SK-N-SH treated with all-trans-retinoic acid at 6 μM for 48 hours (cell line): ENCODE measurements around the gene KRTAP13-2.
A peak's percentile ranks its signal among the peaks of the same experiment; 100 is the strongest.

ENCODE experiments used
- ATAC-seq: fragments of 200-7000 bp; cut with Tn5 transposase; 3 replicates; pipeline ENCODE4 v1.9.1; 2020; ENCODE audit warnings: mild to moderate bottlenecking, moderate library complexity
- BACH2 ChIP-seq: fragments of 250-450 bp; sonication (Bioruptor Pico); IDR thresholded peaks from 2 replicates; pipeline ENCODE4 v1.9.0; 2021; ENCODE audit warnings: mild to moderate bottlenecking, borderline replicate concordance
- CREB5 ChIP-seq: fragments of 250-450 bp; sonication (Bioruptor Pico); IDR thresholded peaks from 2 replicates; pipeline ENCODE4 v1.5.1; 2020; ENCODE audit warnings: low read depth, mild to moderate bottlenecking, moderate library complexity
- CSDC2 ChIP-seq: fragments of 250-450 bp; sonication (Bioruptor Pico); IDR thresholded peaks from 2 replicates; pipeline ENCODE4 v1.5.0; 2020; ENCODE audit warnings: mild to moderate bottlenecking, moderate library complexity
- CSRNP3 ChIP-seq: fragments of 250-450 bp; sonication (Bioruptor Pico); IDR thresholded peaks from 2 replicates; pipeline ENCODE4 v1.5.1; 2021; ENCODE audit warnings: mild to moderate bottlenecking, moderate library complexity
- GLIS3 ChIP-seq: fragments of 250-450 bp; sonication (Bioruptor Pico); IDR thresholded peaks from 2 replicates; pipeline ENCODE4 v1.5.0; 2020; ENCODE audit warnings: mild to moderate bottlenecking, moderate library complexity
- ISL1 ChIP-seq: fragments of 250-450 bp; sonication (Bioruptor Pico); IDR thresholded peaks from 2 replicates; pipeline ENCODE4 v2.1.2; 2022; ENCODE audit warnings: mild to moderate bottlenecking, moderate library complexity
- OSR1 ChIP-seq: fragments of 250-450 bp; sonication (Bioruptor Pico); IDR thresholded peaks from 2 replicates; pipeline ENCODE4 v1.8.0; 2022; ENCODE audit warnings: moderate library complexity, mild to moderate bottlenecking, inconsistent platforms
- POU6F1 ChIP-seq: fragments of 250-450 bp; sonication (Bioruptor Pico); IDR thresholded peaks from 2 replicates; pipeline ENCODE4 v1.8.0; 2021; ENCODE audit warnings: low read depth, mild to moderate bottlenecking, moderate library complexity, borderline replicate concordance
- PPARA ChIP-seq: fragments of 250-450 bp; sonication (Bioruptor Pico); IDR thresholded peaks from 2 replicates; pipeline ENCODE4 v1.5.0; 2020; ENCODE audit warnings: mild to moderate bottlenecking, borderline replicate concordance
- RARB ChIP-seq: fragments of 250-450 bp; sonication (Bioruptor Pico); IDR thresholded peaks from 2 replicates; pipeline ENCODE4 v1.8.0; 2021; ENCODE audit warnings: mild to moderate bottlenecking, moderate library complexity
- SNAI2 ChIP-seq: fragments of 250-450 bp; sonication (Bioruptor Pico); IDR thresholded peaks from 2 replicates; pipeline ENCODE4 v1.5.0; 2020; ENCODE audit warnings: mild to moderate bottlenecking, moderate library complexity
- TCF4 ChIP-seq: fragments of 250-450 bp; sonication (Bioruptor Pico); IDR thresholded peaks from 2 replicates; pipeline ENCODE4 v1.8.0; 2021; ENCODE audit warnings: mild to moderate bottlenecking, moderate library complexity, borderline replicate concordance
- ZC3H10 ChIP-seq: fragments of 250-450 bp; sonication (Bioruptor Pico); IDR thresholded peaks from 2 replicates; pipeline ENCODE4 v1.5.1; 2021; ENCODE audit warnings: mild to moderate bottlenecking, moderate library complexity
- ZFP3 ChIP-seq: fragments of 250-450 bp; sonication (Bioruptor Pico); IDR thresholded peaks from 2 replicates; pipeline ENCODE4 v1.5.0; 2020; ENCODE audit warnings: mild to moderate bottlenecking, moderate library complexity
- ZFP30 ChIP-seq: fragments of 450-650 bp; formaldehyde crosslinking; IDR thresholded peaks from 2 replicates; pipeline ENCODE4 v1.5.0; 2022; ENCODE audit warnings: mild to moderate bottlenecking, moderate library complexity
- ZNF565 ChIP-seq: fragments of 450-650 bp; formaldehyde crosslinking; conservative IDR thresholded peaks from 2 replicates; pipeline ENCODE4 v1.5.0; 2020; ENCODE audit warnings: low read depth, mild to moderate bottlenecking, moderate library complexity
- ZNF70 ChIP-seq: fragments of 450-650 bp; formaldehyde crosslinking; IDR thresholded peaks from 2 replicates; pipeline ENCODE4 v1.5.0; 2020; ENCODE audit warnings: mild to moderate bottlenecking, moderate library complexity
- ZNF8 ChIP-seq: fragments of 450-650 bp; formaldehyde crosslinking; IDR thresholded peaks from 2 replicates; pipeline ENCODE4 v1.5.0; 2020; ENCODE audit warnings: mild to moderate bottlenecking, moderate library complexity

The KRTAP13-2 gene

GRCh38 chr21:30372139-30372770 lies at the start of gene KRTAP13-2:
Gene KRTAP13-2 (minus strand): TSS chr21:30372271. CDS start chr21:30372213, 58 bp downstream.
- TF ChIP-seq SNAI2 (CRISPR knock-in tag) (no peak), ZNF70 (CRISPR knock-in tag) (no peak)
- no peak for ATAC-seq

GRCh38 chr21:30415993-30416392 lies 43.9 kb upstream of the KRTAP13-2 start:
- no peak for ATAC-seq
- TF ChIP-seq SNAI2 (CRISPR knock-in tag) (no peak), BACH2 (no peak)

- TF ChIP-seq GLIS3 (CRISPR knock-in tag): no peak
- no peak for TF ChIP-seq CSDC2
- TF ChIP-seq SNAI2 (CRISPR knock-in tag): no peak
- TF ChIP-seq ZC3H10 (CRISPR knock-in tag): no peak
- TF ChIP-seq CREB5 (CRISPR knock-in tag): no peak
- no peak for TF ChIP-seq ZFP30 (CRISPR knock-in tag)
- peak; percentile 100 for ATAC-seq
Observed at GRCh38 chr21:30408782-30409494, 36.9 kb upstream of the KRTAP13-2 start.

- no peak for TF ChIP-seq ZFP3 (CRISPR knock-in tag)
- no peak for TF ChIP-seq PPARA
- no peak for TF ChIP-seq ZFP30 (CRISPR knock-in tag)
- TF ChIP-seq CREB5 (CRISPR knock-in tag): no peak
- ATAC-seq: no peak
Observed at GRCh38 chr21:30395731-30396130, 23.7 kb upstream of the KRTAP13-2 start, which contains the start of gene KRTAP13-1. Gene KRTAP13-1 (plus strand): TSS chr21:30396031. CDS start chr21:30396087, 56 bp downstream.

GRCh38 chr21:30391492-30392025 lies 19.5 kb upstream of the KRTAP13-2 start:
- ATAC-seq: no peak
- no peak for TF ChIP-seq GLIS3 (CRISPR knock-in tag)

- ATAC-seq: no peak
- TF ChIP-seq POU6F1 (CRISPR knock-in tag): no peak
- TF ChIP-seq ISL1 (CRISPR knock-in tag): no peak
- TF ChIP-seq GLIS3 (CRISPR knock-in tag): no peak
- no peak for TF ChIP-seq ZNF70 (CRISPR knock-in tag)
- no peak for TF ChIP-seq PPARA
- TF ChIP-seq CSDC2: no peak
- TF ChIP-seq CREB5 (CRISPR knock-in tag): no peak
- no peak for TF ChIP-seq RARB (CRISPR knock-in tag)
- no peak for TF ChIP-seq ZC3H10 (CRISPR knock-in tag)
- no peak for TF ChIP-seq ZFP30 (CRISPR knock-in tag)
- TF ChIP-seq ZNF565 (CRISPR knock-in tag): no peak
- TF ChIP-seq ZNF8 (CRISPR knock-in tag): no peak
- no peak for TF ChIP-seq CSRNP3 (CRISPR knock-in tag)
- no peak for TF ChIP-seq BACH2
- no peak for TF ChIP-seq OSR1 (CRISPR knock-in tag)
- TF ChIP-seq TCF4: no peak
- TF ChIP-seq SNAI2 (CRISPR knock-in tag): no peak
Observed at GRCh38 chr21:30382201-30382600, 10.1 kb upstream of the KRTAP13-2 start.
